ENCODE measurements around the gene CAMK1G. TPM values are rescaled to one million over a fixed set of nuclear protein-coding genes. Genes with fewer than 3 reads are reported as not detected.

CAMK1G gene
- polyA plus RNA-seq, 4 donors: 0.10 to 0.37 TPM; not detected in 2

GRCh38 chr1:209621741-209622655 is 38.5 kb downstream of the CAMK1G start:
- Histone ChIP-seq H3K27me3 (ENCODE audit: control insufficient read depth in 3 of 3, insufficient read depth in 3 of 3, low read length in 3 of 3) (no peaks in the 10 kb centered on the region), H3K4me1 (ENCODE audit: control insufficient read depth in 3 of 3, insufficient read depth in 2 of 3, low read depth in 1 of 3, low read length in 2 of 3) (peaks cover 0 to 31% (median 3%) of the 10 kb centered on the region in 3 donors), H3K9me3 (ENCODE audit: control insufficient read depth in 2 of 2, insufficient read depth in 1 of 2, low read depth in 1 of 2, low read length in 1 of 2) (no peaks in the 10 kb centered on the region), H3K27ac (ENCODE audit: low read depth in 1 of 3, low read length in 2 of 3) (peak overlapping the region in 1 of 3 donors; percentile 47), H3K36me3 (ENCODE audit: control insufficient read depth in 3 of 3, insufficient read depth in 2 of 3, low read depth in 1 of 3, low read length in 3 of 3) (peaks cover 0 to 94% (median 19%) of the 10 kb centered on the region in 3 donors), H3K4me3 (ENCODE audit: low read depth in 1 of 3, low read length in 3 of 3) (no peak overlapping the region)
- DNase-seq (no peak), FAIRE-seq (no peak)
- WGBS, 3 donors: 46 to 71% (median 60%) methylated on average over 11 of the region's 11 CpGs

- no peak overlapping the region for H3K27ac ChIP-seq (ENCODE audit: low read depth in 1 of 3, low read length in 2 of 3)
- peaks cover 0 to 31% (median 3%) of the 10 kb centered on the region in 3 donors for H3K4me1 ChIP-seq (ENCODE audit: control insufficient read depth in 3 of 3, insufficient read depth in 2 of 3, low read depth in 1 of 3, low read length in 2 of 3)
- WGBS, 3 donors: 87 to 90% (median 89%) methylated on average over 22 to 24 of the region's 24 CpGs
- H3K9me3 ChIP-seq (ENCODE audit: control insufficient read depth in 2 of 2, insufficient read depth in 1 of 2, low read depth in 1 of 2, low read length in 1 of 2): no peaks in the 10 kb centered on the region
- H3K27me3 ChIP-seq (ENCODE audit: control insufficient read depth in 3 of 3, insufficient read depth in 3 of 3, low read length in 3 of 3): no peaks in the 10 kb centered on the region
- no peak overlapping the region for H3K4me3 ChIP-seq (ENCODE audit: low read depth in 1 of 3, low read length in 3 of 3)
- no peak for DNase-seq
- no peak for FAIRE-seq
- peaks cover 0 to 94% (median 16%) of the 10 kb centered on the region in 3 donors for H3K36me3 ChIP-seq (ENCODE audit: control insufficient read depth in 3 of 3, insufficient read depth in 2 of 3, low read depth in 1 of 3, low read length in 3 of 3)
Measured at GRCh38 chr1:209622841-209623829, 39.6 kb downstream of the CAMK1G start.

GRCh38 chr1:209624558-209625549 is 41.3 kb downstream of the CAMK1G start:
- no peak for FAIRE-seq
- H3K36me3 ChIP-seq (ENCODE audit: control insufficient read depth in 3 of 3, insufficient read depth in 2 of 3, low read depth in 1 of 3, low read length in 3 of 3): peaks cover 0 to 89% (median 21%) of the 10 kb centered on the region in 3 donors
- no peaks in the 10 kb centered on the region for H3K9me3 ChIP-seq (ENCODE audit: control insufficient read depth in 2 of 2, insufficient read depth in 1 of 2, low read depth in 1 of 2, low read length in 1 of 2)
- DNase-seq: no peak
- 84 to 85% (median 85%) methylated on average over 15 of the region's 15 CpGs for WGBS, 3 donors
- no peak overlapping the region for H3K27ac ChIP-seq (ENCODE audit: low read depth in 1 of 3, low read length in 2 of 3)
- peaks cover 0 to 19% (median 0%) of the 10 kb centered on the region in 3 donors for H3K4me1 ChIP-seq (ENCODE audit: control insufficient read depth in 3 of 3, insufficient read depth in 2 of 3, low read depth in 1 of 3, low read length in 2 of 3)
- H3K27me3 ChIP-seq (ENCODE audit: control insufficient read depth in 3 of 3, insufficient read depth in 3 of 3, low read length in 3 of 3): no peaks in the 10 kb centered on the region
- H3K4me3 ChIP-seq (ENCODE audit: low read depth in 1 of 3, low read length in 3 of 3): no peak overlapping the region

DNA sequence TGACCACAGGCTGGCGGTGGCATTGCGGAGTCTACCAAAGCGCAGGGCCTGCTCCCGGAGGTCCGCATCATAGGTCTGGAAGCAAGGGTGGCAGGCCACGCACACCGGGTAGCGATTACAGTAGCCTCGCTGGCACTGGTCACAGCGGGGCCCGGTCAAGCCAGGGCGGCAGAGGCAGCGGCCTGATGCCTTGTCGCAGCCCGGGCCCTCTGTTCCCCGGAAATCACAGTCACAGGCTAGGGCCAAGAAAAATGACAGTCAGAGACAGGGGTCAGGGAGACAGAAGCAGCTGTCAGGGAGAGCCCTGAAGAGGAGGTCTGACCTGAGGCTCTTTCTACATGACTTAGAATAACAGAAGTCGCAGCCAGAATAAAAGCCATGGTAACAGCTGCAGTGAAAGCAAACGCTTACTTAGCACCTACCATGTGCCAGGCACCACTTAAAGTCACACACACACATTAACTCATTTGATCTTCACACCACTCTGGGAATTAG is 42.3 kb downstream of the CAMK1G start:
- DNase-seq (no peak), FAIRE-seq (no peak)
- Histone ChIP-seq H3K4me3 (ENCODE audit: low read depth in 1 of 3, low read length in 3 of 3) (no peak overlapping the region), H3K27me3 (ENCODE audit: control insufficient read depth in 3 of 3, insufficient read depth in 3 of 3, low read length in 3 of 3) (no peaks in the 10 kb centered on the region), H3K4me1 (ENCODE audit: control insufficient read depth in 3 of 3, insufficient read depth in 2 of 3, low read depth in 1 of 3, low read length in 2 of 3) (peaks cover 0 to 16% (median 0%) of the 10 kb centered on the region in 3 donors), H3K36me3 (ENCODE audit: control insufficient read depth in 3 of 3, insufficient read depth in 2 of 3, low read depth in 1 of 3, low read length in 3 of 3) (peaks cover 0 to 91% (median 19%) of the 10 kb centered on the region in 3 donors), H3K9me3 (ENCODE audit: control insufficient read depth in 2 of 2, insufficient read depth in 1 of 2, low read depth in 1 of 2, low read length in 1 of 2) (no peaks in the 10 kb centered on the region), H3K27ac (ENCODE audit: low read depth in 1 of 3, low read length in 2 of 3) (no peak overlapping the region)
- WGBS, 3 donors: 88 to 92% (median 88%) methylated on average over 18 of the region's 18 CpGs

GRCh38 chr1:209626346-209627026 is 43.0 kb downstream of the CAMK1G start:
- Histone ChIP-seq H3K4me3 (ENCODE audit: low read depth in 1 of 3, low read length in 3 of 3) (no peak overlapping the region), H3K27me3 (ENCODE audit: control insufficient read depth in 3 of 3, insufficient read depth in 3 of 3, low read length in 3 of 3) (no peaks in the 10 kb centered on the region), H3K4me1 (ENCODE audit: control insufficient read depth in 3 of 3, insufficient read depth in 2 of 3, low read depth in 1 of 3, low read length in 2 of 3) (peaks cover 0 to 10% (median 0%) of the 10 kb centered on the region in 3 donors), H3K9me3 (ENCODE audit: control insufficient read depth in 2 of 2, insufficient read depth in 1 of 2, low read depth in 1 of 2, low read length in 1 of 2) (no peaks in the 10 kb centered on the region), H3K36me3 (ENCODE audit: control insufficient read depth in 3 of 3, insufficient read depth in 2 of 3, low read depth in 1 of 3, low read length in 3 of 3) (peaks cover 0 to 91% (median 22%) of the 10 kb centered on the region in 3 donors), H3K27ac (ENCODE audit: low read depth in 1 of 3, low read length in 2 of 3) (no peak overlapping the region)
- DNase-seq: no peak
- FAIRE-seq: no peak
- 92 to 96% (median 92%) methylated on average over 18 to 19 of the region's 19 CpGs for WGBS, 3 donors

GRCh38 chr1:209627027-209627731 is 43.7 kb downstream of the CAMK1G start:
- no peak for DNase-seq
- Histone ChIP-seq H3K27ac (ENCODE audit: low read depth in 1 of 3, low read length in 2 of 3) (no peak overlapping the region), H3K36me3 (ENCODE audit: control insufficient read depth in 3 of 3, insufficient read depth in 2 of 3, low read depth in 1 of 3, low read length in 3 of 3) (peaks cover 0 to 90% (median 22%) of the 10 kb centered on the region in 3 donors), H3K4me1 (ENCODE audit: control insufficient read depth in 3 of 3, insufficient read depth in 2 of 3, low read depth in 1 of 3, low read length in 2 of 3) (peaks cover 0 to 3% (median 0%) of the 10 kb centered on the region in 3 donors), H3K4me3 (ENCODE audit: low read depth in 1 of 3, low read length in 3 of 3) (no peak overlapping the region), H3K27me3 (ENCODE audit: control insufficient read depth in 3 of 3, insufficient read depth in 3 of 3, low read length in 3 of 3) (no peaks in the 10 kb centered on the region), H3K9me3 (ENCODE audit: control insufficient read depth in 2 of 2, insufficient read depth in 1 of 2, low read depth in 1 of 2, low read length in 1 of 2) (no peaks in the 10 kb centered on the region)
- no peak for FAIRE-seq
- WGBS, 3 donors: 66 to 81% (median 75%) methylated on average over 16 of the region's 16 CpGs

All from small intestine (tissue), 7 donors.